Brain pericyte (primary cell): ENCODE data around the gene AGFG1.
"Not testable (repeated sequence)": the region's sequence is repeated elsewhere in the genome, so short reads cannot be mapped to it uniquely, and the experiment has no call there.

Experiments used
- DNase-seq: peaks from one replicate; pipeline ENCODE4 v3.0.0-alpha.2; 2012; ENCODE audit warnings: low read depth, low spot score

The AGFG1 gene

DNA sequence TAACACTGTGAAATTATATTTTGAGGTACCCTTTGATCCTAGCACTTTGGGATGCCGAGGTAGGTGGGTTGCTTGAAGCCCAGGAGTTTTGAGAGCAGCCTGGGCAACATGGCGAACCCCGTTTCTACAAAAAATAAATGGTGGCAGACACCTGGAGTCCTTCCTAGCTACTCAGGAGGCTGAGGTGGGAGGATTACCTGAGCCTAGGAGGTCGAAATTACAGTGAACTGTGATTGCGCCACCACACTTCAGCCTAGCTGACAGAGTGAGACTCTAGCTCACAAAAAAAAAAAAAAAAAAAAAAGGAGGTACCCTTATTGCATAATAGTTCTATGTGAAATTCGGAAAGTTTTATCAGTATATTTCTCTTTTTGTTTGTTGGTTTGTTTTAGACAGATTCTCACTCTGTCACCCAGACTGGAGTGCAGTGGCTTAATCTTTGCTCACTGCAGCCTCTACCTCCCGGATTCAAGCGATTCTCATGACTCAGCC, 67.6 kb downstream of the AGFG1 start:
- DNase-seq: no peak

DNA sequence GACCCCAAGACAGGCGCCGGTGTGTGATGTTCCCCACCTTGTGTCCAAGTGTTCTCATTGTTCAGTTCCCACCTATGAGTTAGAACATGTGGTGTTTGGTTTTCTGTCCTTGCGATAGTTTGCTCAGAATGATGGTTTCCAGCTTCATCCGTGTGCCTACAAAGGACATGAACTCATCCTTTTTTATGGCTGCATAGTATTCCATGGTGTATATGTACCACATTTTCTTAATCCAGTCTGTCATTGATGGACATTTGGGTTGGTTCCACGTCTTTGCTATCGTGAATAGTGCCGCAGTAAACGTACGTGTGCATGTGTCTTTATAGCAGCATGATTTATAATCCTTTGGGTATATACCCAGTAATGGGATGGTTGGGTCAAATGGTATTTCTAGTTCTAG, 68.4 kb downstream of the AGFG1 start:
- DNase-seq: not testable (repeated sequence)

DNA sequence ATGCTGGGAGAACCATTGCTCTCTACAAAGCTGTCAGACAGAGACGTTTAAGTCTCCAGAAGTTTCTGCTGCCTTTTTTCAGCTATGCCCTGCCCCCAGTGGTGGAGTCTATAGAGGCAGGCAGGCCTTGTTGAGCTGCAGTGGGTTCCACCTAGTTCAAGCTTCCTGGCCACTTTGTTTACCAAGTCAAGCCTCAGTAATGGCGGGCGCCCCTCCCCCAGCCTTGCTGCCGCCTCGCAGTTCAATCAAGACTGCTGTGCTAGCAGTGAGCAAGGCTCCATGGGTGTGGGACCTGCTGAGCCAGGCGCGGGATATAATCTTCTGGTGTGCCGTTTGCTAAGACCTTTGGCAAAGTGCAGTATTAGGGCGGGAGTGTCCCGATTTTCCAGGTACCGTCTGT, 74.0 kb downstream of the AGFG1 start:
- no peak for DNase-seq

DNA sequence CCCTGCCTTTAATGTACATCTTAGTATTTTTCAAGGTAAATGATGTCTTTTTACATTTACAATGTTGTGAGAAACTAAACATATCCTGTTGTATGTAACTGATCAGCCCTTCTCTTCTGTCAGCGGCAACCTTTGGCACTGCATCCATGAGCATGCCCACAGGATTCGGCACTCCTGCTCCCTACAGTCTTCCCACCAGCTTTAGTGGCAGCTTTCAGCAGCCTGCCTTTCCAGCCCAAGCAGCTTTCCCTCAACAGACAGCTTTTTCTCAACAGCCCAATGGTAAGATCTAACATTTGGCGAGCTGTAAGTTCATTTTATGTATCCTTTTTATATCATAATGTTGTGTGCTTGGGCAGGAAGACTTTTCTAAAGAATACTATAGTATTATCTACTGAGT, 79.9 kb downstream of the AGFG1 start:
- no peak for DNase-seq

DNA sequence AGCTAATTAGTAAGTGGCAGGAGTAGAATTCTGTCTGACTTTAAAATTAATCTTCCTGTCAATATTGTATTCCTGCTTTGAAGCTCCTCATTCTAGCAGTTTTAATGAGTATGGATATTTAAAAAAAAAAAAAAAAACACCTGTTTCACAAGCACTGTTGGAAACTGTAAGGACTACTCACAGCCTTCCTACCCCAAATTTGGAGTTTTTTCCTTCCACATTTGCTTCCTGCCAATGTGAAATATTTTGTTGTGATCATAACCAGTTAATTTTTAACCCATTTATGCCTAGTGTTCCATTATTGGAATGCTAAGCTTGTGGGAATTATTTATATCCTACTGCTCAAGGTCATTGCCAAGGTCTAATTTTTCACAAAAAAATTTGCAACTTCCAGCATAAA, 90.6 kb downstream of the AGFG1 start:
- no peak for DNase-seq

DNA sequence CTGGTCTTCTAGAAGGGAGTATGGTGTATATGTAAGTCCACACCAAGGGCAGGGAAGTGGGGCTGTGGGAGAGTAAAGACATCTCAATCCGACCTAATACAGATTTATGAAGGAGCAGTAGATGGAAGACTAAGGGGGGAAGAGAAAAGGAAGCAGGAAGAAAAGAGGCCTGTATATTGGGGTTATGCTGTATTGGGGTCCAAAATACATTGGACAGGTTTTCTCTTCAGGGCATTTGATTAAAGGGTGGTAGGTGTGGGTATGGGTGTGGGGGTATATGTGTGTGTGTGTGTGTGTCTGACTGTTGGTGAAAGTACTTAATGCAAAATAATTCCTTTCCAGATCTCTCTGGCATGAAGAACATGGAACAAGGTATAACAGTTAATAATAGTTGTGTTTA, 93.1 kb downstream of the AGFG1 start:
- DNase-seq: no peak

DNA sequence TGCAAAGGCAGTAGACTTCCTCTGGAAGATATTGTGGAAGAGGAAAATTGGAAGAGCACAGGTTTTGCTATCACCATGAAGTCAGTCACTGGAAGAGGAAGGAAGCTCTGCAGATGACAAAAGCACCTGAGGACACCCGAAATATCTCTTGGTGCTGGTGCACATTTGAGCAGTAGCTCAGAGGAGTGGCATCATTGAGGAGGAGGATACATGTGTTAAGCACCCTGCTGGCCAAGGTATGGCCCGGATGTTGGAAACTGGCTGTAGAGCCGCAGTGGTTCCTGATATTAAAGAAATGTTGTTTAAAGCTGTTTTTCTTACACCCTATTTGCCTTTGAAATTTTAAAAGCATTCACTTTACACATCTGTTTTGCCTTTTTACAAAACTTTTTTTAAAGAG, 94.1 kb downstream of the AGFG1 start:
- DNase-seq: no peak

DNA sequence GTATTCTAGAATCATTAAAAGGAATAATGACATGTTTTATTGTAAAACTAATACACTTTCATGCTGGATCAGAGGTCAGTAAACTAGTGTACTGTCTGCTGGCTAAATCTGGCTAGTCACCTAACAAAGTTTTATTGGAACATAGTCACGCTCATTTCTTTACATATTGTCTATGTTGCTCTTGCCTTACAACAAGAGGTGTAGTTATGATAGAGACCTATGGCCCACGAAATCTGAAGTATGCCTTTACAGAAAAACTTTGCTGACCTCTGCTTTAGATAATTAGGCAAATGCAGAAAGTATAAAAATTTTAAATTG, 96.9 kb downstream of the AGFG1 start:
- DNase-seq: no peak

DNA sequence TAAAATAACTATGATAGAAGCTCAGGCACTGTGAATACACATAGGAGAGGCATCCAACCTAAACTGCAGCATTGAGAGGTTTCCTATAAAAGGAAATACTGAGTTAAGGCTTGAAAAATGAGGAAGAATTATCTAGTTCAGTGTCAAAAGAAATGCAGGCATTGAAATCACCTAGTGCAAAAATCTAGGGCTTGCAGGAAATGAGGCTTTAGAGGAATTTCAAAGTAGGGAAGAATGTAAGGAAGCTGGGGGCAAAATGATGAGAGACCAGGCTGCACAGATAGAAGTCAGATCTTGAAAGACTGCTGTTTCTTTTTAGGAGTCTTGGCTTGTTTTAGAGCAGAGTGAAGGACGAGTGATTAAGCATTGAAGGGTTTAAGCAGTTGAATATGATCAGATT, 98.7 kb downstream of the AGFG1 start:
- DNase-seq: no peak

DNA sequence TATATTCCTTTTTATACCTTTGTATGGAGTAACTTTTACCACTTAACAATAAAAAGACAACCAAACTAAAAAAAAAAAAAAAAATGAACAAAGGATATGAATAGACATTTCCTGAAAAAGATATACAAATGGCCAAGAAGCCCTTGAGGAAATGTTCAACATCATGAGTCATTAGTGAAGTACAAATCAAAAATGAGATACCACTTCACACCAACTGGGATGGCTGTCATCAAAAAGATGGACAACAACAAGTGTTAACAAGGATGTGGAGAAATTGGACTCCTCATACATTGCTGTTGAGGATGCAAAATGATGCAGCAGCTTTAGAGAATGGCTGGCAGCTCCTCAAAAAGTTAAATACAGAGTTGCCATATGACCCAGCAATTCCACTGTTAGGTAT, 104.2 kb downstream of the AGFG1 start:
- DNase-seq: no peak

DNA sequence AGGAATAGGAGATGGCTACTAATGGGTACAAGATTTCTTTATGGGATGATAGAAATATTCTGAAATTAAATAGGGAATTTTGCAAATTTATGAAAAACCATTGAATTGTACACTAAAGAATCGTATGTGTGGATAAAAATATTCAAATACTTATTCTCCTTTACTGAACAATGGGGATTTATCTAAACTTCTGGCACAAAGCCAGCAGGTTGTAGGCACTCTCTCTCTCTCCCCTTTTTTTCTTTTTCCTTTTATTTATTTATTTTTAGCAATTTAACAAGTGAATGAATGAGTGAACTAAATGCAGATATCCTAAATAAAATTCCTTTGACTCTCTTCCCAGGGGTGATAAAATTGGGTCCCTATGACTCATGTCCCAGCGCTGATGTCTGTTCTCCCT, 104.9 kb downstream of the AGFG1 start:
- DNase-seq: no peak

DNA sequence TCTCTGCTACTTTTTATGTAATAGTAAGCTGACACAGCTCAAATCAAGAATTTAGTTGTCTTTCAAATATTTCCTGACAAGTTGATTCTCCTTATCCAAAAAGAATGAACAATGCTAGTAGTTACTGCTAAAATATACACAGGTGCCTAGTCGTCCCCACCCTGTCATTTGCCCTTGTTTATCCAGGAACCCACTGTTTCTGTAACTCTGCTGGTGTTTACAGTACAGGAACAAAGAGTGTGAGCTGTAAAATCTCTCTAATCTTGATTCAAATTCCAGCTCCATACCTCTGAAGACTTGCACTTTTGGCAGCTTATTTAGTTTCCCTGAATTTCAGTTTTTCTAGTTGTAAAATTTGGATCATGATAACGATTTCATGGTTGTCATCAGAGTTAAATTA, 105.6 kb downstream of the AGFG1 start:
- no peak for DNase-seq

DNA sequence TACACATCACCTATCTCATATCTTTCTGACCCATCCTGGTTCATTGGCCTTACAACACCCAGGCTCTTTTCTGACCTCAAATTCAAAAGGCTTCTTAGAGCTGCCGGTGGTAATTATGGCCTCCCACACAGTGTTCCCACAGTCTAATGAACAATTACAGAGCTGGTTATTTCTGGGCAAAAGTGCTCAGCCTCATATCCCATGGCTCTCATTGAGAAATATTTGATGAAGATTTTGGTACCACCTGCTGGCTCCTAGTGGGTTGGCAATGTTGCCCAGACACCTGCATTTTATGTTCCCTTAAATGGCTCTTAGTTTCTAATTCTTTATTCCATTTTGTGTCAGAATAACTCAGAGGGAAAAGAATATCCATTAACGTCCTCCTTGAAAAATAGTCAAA, 106.7 kb downstream of the AGFG1 start:
- DNase-seq: no peak

DNA sequence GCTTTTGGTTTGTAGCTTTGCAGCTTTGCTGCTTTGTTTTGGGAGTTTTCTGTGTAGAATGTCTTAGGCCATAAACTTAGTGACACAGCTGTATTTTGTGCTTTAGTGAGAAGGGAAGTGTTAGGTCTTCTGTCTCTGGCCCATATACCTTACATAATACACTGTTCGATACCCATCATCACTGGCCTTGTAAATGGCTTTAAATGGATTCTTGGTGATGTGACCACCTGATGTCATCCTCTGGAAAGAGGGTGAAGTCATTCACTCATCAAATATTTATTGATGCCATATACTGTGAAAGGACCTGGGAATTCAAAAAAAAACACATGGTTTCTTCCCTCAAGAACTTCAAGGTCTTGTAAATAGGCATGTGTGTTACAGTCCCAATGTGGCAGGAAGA, 107.8 kb downstream of the AGFG1 start:
- DNase-seq: no peak

DNA sequence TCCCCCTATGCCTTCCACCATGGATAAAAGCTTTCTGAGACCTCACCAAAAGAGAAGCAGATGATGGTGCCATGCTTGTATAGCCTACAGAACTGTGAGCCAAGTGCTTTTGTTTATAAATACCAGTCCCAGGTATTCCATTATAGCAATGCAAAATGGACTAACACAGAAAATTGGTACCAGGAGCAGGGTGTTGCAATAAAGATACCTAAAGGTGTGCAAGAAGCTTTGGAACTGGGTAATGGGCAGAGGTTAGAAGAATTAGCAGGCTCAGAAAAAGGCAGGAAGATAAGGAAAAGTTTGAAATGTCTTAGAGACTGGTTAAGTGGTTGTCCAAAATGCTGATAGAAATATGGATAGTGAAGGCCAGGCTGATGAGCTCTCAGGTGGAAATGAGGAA, 110.4 kb downstream of the AGFG1 start:
- DNase-seq: no peak

DNA sequence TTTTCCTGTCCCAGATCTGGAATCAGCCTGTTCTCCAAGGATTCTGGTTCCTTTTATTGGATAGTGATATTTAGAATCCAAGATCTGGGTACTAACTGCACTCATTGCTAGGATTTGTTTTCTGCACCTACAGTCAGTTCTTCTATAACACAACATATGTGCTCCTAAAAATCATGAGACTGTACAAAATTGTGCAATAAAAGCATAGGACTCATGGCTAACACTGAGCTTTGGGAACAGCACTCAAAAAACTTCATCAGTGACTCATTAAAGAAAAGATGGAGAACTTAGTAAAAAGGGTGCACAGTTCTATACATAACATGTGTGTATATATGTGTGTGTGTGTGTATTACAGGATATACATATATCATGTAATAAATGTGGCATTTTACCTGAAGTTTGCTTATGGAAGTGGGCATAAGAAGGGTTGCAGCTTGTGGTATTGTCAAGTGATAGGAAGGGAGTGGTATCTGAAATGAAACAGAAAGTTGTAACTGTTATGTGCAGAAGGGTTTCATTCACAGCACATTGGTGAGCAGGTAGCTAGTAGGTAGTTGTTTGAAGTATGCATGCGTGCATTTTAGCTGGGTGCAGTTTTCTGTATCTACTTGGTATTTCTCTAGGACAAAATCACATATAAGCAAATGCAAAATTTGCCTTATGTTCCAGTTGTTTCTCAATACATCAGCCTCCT, 120.9 kb downstream of the AGFG1 start:
- no peak for DNase-seq

DNA sequence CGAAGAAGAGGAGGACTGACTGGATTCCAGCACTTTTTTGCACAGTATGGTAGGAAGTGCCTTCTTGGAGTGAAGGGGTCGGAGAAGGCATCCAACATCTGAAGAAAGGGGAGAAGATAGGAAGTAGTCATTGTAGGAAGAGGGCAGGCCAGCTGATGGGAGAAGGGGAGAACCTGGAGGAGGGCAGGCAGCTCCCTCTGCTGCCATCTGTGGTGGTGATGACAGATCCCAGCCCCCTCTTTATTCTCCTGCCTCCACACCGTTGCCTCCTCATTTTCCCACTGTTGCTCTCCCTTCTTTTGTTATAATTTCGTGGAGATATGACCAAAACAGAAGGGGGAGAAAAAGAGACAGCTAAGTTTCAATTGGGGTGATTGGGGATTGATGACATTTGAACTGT, 123.8 kb downstream of the AGFG1 start:
- no peak for DNase-seq

DNA sequence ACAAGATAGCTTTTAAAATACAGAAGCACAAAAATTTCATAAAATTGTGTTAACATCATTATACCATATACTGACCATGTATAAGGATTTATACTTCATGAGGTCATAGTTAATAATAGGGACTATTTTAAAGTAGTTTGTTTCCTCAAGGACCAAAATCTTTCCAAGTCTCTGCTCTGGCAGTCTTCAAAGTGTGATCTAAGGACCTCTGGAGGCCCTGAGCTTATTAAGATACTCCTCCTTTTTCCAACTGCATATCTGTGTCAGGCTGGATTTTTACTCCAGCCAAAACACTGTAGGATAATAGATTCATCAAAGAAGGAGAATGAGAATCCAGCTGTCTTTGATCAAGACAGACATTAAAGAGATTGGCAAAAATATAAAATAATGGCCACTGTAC, 125.1 kb downstream of the AGFG1 start:
- no peak for DNase-seq

DNA sequence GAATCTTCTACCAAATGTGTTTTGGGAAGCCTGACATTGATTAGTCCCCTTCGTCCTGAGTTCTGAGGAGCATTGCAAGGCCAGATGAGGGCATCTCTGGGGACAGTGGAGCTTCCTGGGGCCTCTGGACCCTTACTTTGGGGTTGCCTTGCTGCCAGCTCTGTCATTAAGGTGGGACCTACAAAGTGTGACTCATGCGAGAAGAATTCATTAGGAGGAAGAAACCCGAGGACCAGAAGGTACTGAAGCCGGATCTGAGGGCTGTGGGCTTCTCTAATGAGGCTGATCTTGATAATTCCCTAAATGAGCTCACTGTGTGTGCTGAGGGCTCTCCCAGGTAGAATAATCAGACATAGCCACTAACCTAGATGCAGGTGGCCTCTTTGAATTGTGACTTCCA, 126.0 kb downstream of the AGFG1 start:
- no peak for DNase-seq

DNA sequence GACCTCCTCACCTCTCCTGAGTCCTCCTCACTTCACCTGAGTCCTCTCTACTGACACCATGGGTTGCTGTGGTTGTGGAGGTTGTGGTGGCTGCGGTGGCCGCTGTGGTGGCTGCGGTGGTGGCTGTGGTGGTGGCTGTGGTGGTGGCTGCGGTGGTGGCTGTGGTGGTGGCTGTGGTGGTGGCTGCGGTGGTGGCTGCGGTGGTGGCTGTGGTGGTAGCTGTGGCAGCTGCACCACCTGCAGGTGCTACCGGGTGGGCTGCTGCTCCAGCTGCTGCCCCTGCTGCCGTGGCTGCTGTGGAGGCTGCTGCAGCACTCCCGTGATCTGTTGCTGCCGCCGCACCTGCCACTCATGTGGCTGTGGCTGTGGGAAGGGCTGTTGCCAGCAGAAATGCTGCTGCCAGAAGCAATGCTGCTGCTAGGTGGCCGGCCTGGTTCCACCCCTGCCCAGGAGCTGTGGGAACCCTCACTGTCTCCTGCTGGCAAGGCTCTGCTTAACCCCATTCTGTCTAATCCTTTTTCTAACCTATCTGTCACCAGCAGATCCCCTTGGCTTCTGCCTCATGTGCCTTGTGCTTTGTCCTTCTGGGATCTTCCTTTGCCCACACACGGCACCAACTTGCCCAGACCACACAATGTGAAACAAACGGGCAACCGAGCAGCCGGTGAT, 127.0 kb downstream of the AGFG1 start, which contains the start of gene SCYGR2:
SCYGR2 (plus strand) TSS at position 59 of the 669 bp plus-strand sequence; CDS start at position 59, 0 bp downstream.
- not testable (repeated sequence) for DNase-seq

DNA sequence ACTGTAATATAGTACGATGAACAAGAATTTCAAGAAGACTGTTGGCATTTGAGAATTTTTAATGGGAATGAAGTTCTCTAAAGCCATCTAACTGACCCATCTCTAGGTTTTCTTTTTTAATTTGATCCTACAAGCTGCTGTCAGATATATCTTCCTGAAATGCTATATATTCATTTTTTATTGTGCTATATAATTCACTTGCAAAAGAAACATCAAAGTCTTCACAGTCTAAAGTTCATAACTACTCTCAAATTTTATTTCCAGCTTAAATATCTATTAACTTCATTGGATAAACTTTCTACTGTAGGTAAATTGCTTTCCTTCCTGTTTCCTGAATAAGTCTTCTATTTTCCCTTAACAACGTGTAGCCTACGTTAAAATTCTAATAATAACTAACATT, 130.4 kb downstream of the AGFG1 start:
- DNase-seq: no peak

DNA sequence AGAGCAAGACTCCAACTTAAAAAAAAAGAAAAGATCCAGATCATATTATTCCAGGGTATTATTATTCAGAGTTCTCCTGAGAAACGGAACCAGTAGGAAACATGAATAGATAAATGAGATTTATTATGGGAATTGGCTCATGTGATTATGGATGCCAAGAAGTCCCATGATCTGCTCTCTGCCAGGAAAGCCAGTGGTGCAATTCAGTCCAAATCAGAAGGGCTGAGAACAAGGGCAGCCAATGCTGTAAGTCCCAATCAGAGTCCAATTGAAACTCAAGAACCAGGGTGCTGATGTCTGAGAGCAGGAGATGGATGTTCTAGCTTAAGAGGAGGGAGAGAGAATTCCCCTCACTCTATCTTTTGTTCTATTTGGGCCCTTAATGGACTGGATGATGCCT, 134.5 kb downstream of the AGFG1 start:
- DNase-seq: no peak

DNA sequence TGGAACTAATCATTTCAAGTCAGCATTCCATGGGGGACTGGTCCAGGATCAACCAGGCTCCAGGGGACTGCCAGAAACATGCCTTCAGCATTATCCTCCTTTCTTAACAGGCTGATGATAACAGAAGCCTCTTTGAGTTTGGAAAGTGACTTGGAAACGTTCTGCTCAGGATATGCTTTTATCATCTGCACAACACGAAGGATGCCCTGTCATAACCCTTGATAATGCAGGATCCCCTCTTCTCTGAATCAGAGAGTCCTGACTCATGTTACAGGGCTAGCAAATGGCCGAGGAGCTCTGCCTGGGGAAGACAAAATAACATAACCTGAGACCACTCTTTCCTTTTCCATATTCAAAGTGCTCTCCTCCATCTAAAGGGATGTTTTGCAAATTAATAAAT, 136.0 kb downstream of the AGFG1 start:
- DNase-seq: no peak
